ENCODE results near the gene SLC37A1.

GRCh38 chr21:42615924-42616323 lies 102.3 kb downstream of the SLC37A1 start:
- TF ChIP-seq CTCF (conservative IDR thresholded peaks at IDR 0.05) (no peak), ZFX (IDR thresholded peaks at IDR 0.05) (no peak)

All from C4-2B (cell line).